H9 (cell line): ENCODE measurements around the gene SUPT3H. TPM values are rescaled to one million over a fixed set of nuclear protein-coding genes. Genes with fewer than 3 reads are reported as not detected.

ENCODE experiments used
- DNase-seq: peaks from one replicate; pipeline ENCODE4 v3.0.0-alpha.2; 2017
- H2AFZ ChIP-seq: one replicate; pipeline ENCODE4 v1.6.1; 2013; ENCODE audit warnings: mild to moderate bottlenecking, low read length, control low read depth, moderate library complexity
- H2AK5ac ChIP-seq: 2 replicates; pipeline ENCODE4 v1.6.1; 2013; ENCODE audit warnings: low read length, control low read depth, mixed read lengths; ENCODE audit not compliant: insufficient read length
- H2BK120ac ChIP-seq: one replicate; pipeline ENCODE4 v1.6.1; 2013; ENCODE audit warnings: low read depth, mild to moderate bottlenecking, low read length, control low read depth, inconsistent platforms; ENCODE audit not compliant: poor library complexity, severe bottlenecking
- H2BK12ac ChIP-seq: 2 replicates; pipeline ENCODE4 v1.6.1; 2013; ENCODE audit warnings: low read length, control low read depth, mixed read lengths, low read depth; ENCODE audit not compliant: insufficient read length
- H2BK15ac ChIP-seq: 2 replicates; pipeline ENCODE4 v1.6.1; 2013; ENCODE audit warnings: low read depth, low read length, control low read depth
- H2BK20ac ChIP-seq: one replicate; pipeline ENCODE4 v1.6.1; 2013; ENCODE audit warnings: low read depth, mild to moderate bottlenecking, low read length, control low read depth, inconsistent platforms; ENCODE audit not compliant: poor library complexity, severe bottlenecking
- H2BK5ac ChIP-seq: 2 replicates; pipeline ENCODE4 v1.6.1; 2013; ENCODE audit warnings: low read length, control low read depth, mixed read lengths; ENCODE audit not compliant: insufficient read length
- H3K14ac ChIP-seq: 2 replicates; pipeline ENCODE4 v1.6.1; 2013; ENCODE audit warnings: low read length, control low read depth; ENCODE audit not compliant: insufficient read depth
- H3K18ac ChIP-seq: 2 replicates; pipeline ENCODE4 v1.6.1; 2013; ENCODE audit warnings: low read depth, mild to moderate bottlenecking, mixed read lengths, low read length, control low read depth; ENCODE audit not compliant: insufficient read length
- H3K23ac ChIP-seq: 2 replicates; pipeline ENCODE4 v1.6.1; 2013; ENCODE audit warnings: low read length, control low read depth, mixed read lengths, low read depth; ENCODE audit not compliant: insufficient read length
- H3K23me2 ChIP-seq: 2 replicates; pipeline ENCODE4 v1.6.1; 2013; ENCODE audit warnings: low read depth, mild to moderate bottlenecking, mixed read lengths, low read length, control low read depth; ENCODE audit not compliant: insufficient read length, poor library complexity, severe bottlenecking
- H3K27ac ChIP-seq: 2 replicates; pipeline ENCODE4 v1.5.1; 2013; ENCODE audit warnings: low read length, control low read depth, mixed read lengths, low read depth; ENCODE audit not compliant: insufficient read length
- H3K27me3 ChIP-seq: 2 replicates; pipeline ENCODE4 v1.6.1; 2013; ENCODE audit warnings: low read length, control low read depth, inconsistent platforms; ENCODE audit not compliant: insufficient read depth
- H3K4ac ChIP-seq: 2 replicates; pipeline ENCODE4 v1.6.1; 2013; ENCODE audit warnings: low read depth, mild to moderate bottlenecking, control low read depth, inconsistent platforms, low read length, moderate library complexity
- H3K4me1 ChIP-seq: 2 replicates; pipeline ENCODE4 v1.6.1; 2013; ENCODE audit warnings: low read length, control low read depth, inconsistent platforms; ENCODE audit not compliant: insufficient read depth
- H3K4me2 ChIP-seq: 2 replicates; pipeline ENCODE4 v1.6.1; 2013; ENCODE audit warnings: low read length, control low read depth, mixed read lengths; ENCODE audit not compliant: insufficient read length, insufficient read depth
- H3K56ac ChIP-seq: 2 replicates; pipeline ENCODE4 v1.6.1; 2013; ENCODE audit warnings: low read depth, mild to moderate bottlenecking, mixed read lengths, low read length, control low read depth; ENCODE audit not compliant: insufficient read length
- H3K79me1 ChIP-seq: 2 replicates; pipeline ENCODE4 v1.6.1; 2013; ENCODE audit warnings: low read depth, mild to moderate bottlenecking, moderate library complexity, low read length, control low read depth, inconsistent platforms; ENCODE audit not compliant: insufficient read depth, poor library complexity, severe bottlenecking
- H3K79me2 ChIP-seq: 2 replicates; pipeline ENCODE4 v1.6.1; 2013; ENCODE audit warnings: low read length, control low read depth, inconsistent platforms; ENCODE audit not compliant: insufficient read depth
- H3K9ac ChIP-seq: 2 replicates; pipeline ENCODE4 v1.6.1; 2013; ENCODE audit warnings: low read length, control low read depth, mixed read lengths; ENCODE audit not compliant: insufficient read length; ENCODE audit errors: extremely low read depth
- H3K9me3 ChIP-seq: one replicate; pipeline ENCODE4 v1.6.1; 2013; ENCODE audit warnings: low read depth, low read length, inconsistent platforms; ENCODE audit not compliant: control insufficient read depth
- H3T11ph ChIP-seq: one replicate; pipeline ENCODE4 v1.6.1; 2013; ENCODE audit warnings: mild to moderate bottlenecking, low read length, control low read depth, inconsistent platforms
- H4K20me1 ChIP-seq: one replicate; pipeline ENCODE4 v1.6.1; 2013; ENCODE audit not compliant: control insufficient read depth, insufficient read length, insufficient read depth
- H4K5ac ChIP-seq: 2 replicates; pipeline ENCODE4 v1.6.1; 2013; ENCODE audit warnings: low read depth, mild to moderate bottlenecking, mixed read lengths, low read length, control low read depth; ENCODE audit not compliant: insufficient read length
- H4K8ac ChIP-seq: replicated peaks from 2 replicates; pipeline ENCODE4 v1.6.1; 2013; ENCODE audit warnings: low read length, control low read depth, mixed read lengths, low read depth; ENCODE audit not compliant: insufficient read length
- H4K91ac ChIP-seq: 2 replicates; pipeline ENCODE4 v1.6.1; 2013; ENCODE audit warnings: low read depth, mild to moderate bottlenecking, moderate library complexity, mixed read lengths, low read length, control low read depth; ENCODE audit not compliant: insufficient read length
- H3K27ac Mint-ChIP-seq, 3 experiments: 2 replicates in 2 of 3; 3 replicates in 1 of 3; pipeline ENCODE4 v1.8.0; 2020 to 2021; ENCODE audit warnings: mixed read lengths in 3 of 3, mild to moderate bottlenecking in 1 of 3, moderate library complexity in 1 of 3
- H3K27me3 Mint-ChIP-seq: 2 replicates; pipeline ENCODE4 v1.8.0; 2021; ENCODE audit warnings: low read depth, mild to moderate bottlenecking, moderate library complexity, mixed read lengths
- H3K36me3 Mint-ChIP-seq, 3 experiments: 2 replicates in 2 of 3; 3 replicates in 1 of 3; pipeline ENCODE4 v1.8.0; 2020 to 2021; ENCODE audit warnings: low read depth in 3 of 3, mixed read lengths in 3 of 3; ENCODE audit not compliant: insufficient read depth in 1 of 3
- H3K4me1 Mint-ChIP-seq, 2 experiments: 2 replicates each; pipeline ENCODE4 v1.8.0; 2020; ENCODE audit warnings: mixed read lengths in 2 of 2
- H3K4me3 Mint-ChIP-seq, 2 experiments: 2 replicates in 1 of 2; 3 replicates in 1 of 2; pipeline ENCODE4 v1.8.0; 2020 to 2021; ENCODE audit warnings: mild to moderate bottlenecking in 2 of 2, mixed read lengths in 2 of 2, moderate library complexity in 1 of 2
- H3K9me3 Mint-ChIP-seq, 2 experiments: 2 replicates in 1 of 2; 3 replicates in 1 of 2; pipeline ENCODE4 v1.8.0; 2020; ENCODE audit warnings: mild to moderate bottlenecking in 2 of 2, mixed read lengths in 2 of 2, moderate library complexity in 1 of 2
- WGBS: extraction: QIAGEN DNeasy Blood & Tissue Kit; methylation state at CpG from one replicate; pipeline ENCODE4 v1.1.7; 2013; ENCODE audit warnings: missing lambda C conversion rate, low lambda C conversion rate, mixed read lengths; ENCODE audit not compliant: insufficient read length; ENCODE audit errors: extremely low coverage; 5-methylcytosine and 5-hydroxymethylcytosine counted together
- total RNA-seq: library from RNA; stranded (reverse); gene quantifications from 2 replicates; pipeline ENCODE4 v1.2.1, GENCODE V29; 2021
- TF ChIP-seq, protein P1 (sequence below): fragments of 200-600 bp; sonication (generic); conservative IDR thresholded peaks from 3 replicates; pipeline ENCODE4 v1.8.0; 2021; ENCODE audit warnings: antibody characterized with exemption, mild to moderate bottlenecking

SUPT3H gene
- total RNA-seq, 1 experiment from 2014 or later: 22.5 TPM

DNA sequence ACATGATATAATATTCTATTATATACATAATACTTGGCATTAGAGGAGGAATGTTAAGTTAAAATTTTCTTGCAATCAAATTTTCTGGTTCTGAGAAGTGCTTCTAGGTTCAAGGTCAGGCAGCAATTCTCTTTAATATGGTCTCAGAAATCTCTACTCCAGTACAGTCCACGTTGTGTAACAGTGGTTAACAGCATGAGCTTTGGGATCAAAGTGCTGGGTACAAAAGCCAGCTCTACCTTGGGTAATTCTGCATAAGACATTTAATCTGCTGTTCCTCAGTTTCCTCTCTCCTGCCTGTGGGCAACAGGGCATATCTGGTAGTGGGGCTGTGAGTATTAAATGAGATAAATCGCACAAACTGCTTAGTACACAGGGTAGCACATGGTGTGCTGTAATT, 552.5 kb downstream of the SUPT3H start:
- Mint-ChIP-seq H3K4me3 (no peak overlapping the region), H3K27ac (no peak overlapping the region)

More for the DNA sequence above, 552.5 kb downstream of the SUPT3H start:
- Histone ChIP-seq H3K23ac (no peak overlapping the region), H2BK12ac (no peak overlapping the region), H4K8ac (no peak overlapping the region), H2BK120ac (no peak overlapping the region), H3T11ph (no peak overlapping the region), H3K4me1 (peaks cover 2% of the 10 kb centered on the region; the same call in 1 of the 2 replicates), H2BK20ac (no peak overlapping the region), H3K9me3 (no peaks in the 10 kb centered on the region), H3K18ac (no peak overlapping the region), H4K20me1 (no peaks in the 10 kb centered on the region), H2BK5ac (no peak overlapping the region), H3K9ac (no peak overlapping the region), H4K5ac (no peak overlapping the region), H2BK15ac (no peak overlapping the region), H3K4me2 (no peak overlapping the region), H3K56ac (no peak overlapping the region), H4K91ac (no peak overlapping the region), H3K27me3 (no peaks in the 10 kb centered on the region), H3K14ac (no peak overlapping the region), H3K4ac (no peak overlapping the region), H3K23me2 (no peaks in the 10 kb centered on the region), H2AFZ (no peak overlapping the region), H2AK5ac (no peak overlapping the region), H3K79me1 (no peaks in the 10 kb centered on the region), H3K27ac (no peak overlapping the region), H3K79me2 (no peaks in the 10 kb centered on the region)
- no CpG with 5 or more reads among the region's 2 CpGs for WGBS
- no peak for DNase-seq
- H3K36me3 Mint-ChIP-seq: no peaks in the 10 kb centered on the region
- TF ChIP-seq, protein P1, sequence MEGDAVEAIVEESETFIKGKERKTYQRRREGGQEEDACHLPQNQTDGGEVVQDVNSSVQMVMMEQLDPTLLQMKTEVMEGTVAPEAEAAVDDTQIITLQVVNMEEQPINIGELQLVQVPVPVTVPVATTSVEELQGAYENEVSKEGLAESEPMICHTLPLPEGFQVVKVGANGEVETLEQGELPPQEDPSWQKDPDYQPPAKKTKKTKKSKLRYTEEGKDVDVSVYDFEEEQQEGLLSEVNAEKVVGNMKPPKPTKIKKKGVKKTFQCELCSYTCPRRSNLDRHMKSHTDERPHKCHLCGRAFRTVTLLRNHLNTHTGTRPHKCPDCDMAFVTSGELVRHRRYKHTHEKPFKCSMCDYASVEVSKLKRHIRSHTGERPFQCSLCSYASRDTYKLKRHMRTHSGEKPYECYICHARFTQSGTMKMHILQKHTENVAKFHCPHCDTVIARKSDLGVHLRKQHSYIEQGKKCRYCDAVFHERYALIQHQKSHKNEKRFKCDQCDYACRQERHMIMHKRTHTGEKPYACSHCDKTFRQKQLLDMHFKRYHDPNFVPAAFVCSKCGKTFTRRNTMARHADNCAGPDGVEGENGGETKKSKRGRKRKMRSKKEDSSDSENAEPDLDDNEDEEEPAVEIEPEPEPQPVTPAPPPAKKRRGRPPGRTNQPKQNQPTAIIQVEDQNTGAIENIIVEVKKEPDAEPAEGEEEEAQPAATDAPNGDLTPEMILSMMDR: no peak
- H3K9me3 Mint-ChIP-seq: no peaks in the 10 kb centered on the region
- peaks cover 19 to 23% of the 10 kb centered on the region in 2 experiments for H3K4me1 Mint-ChIP-seq
- no peaks in the 10 kb centered on the region for H3K27me3 Mint-ChIP-seq
